CD4-positive, alpha-beta T cell treated with Interleukin-21 for 1 hour (primary cell): ENCODE measurements around the gene C3orf85.

Source experiments
- DNase-seq: peaks from one replicate; pipeline ENCODE4 v3.0.0-alpha.2; 2020

C3orf85 gene

GRCh38 chr3:109154979-109155378 is 18.5 kb downstream of the C3orf85 start:
- DNase-seq, result no peak

GRCh38 chr3:109155828-109156227 is 19.3 kb downstream of the C3orf85 start:
- DNase-seq, result no peak

GRCh38 chr3:109161487-109162123 is 25.1 kb downstream of the C3orf85 start:
- DNase-seq, result no peak

GRCh38 chr3:109165905-109166304 is 29.4 kb downstream of the C3orf85 start:
- DNase-seq, result no peak

- no peak for DNase-seq
Measured at GRCh38 chr3:109171479-109171878, 35.0 kb downstream of the C3orf85 start.

GRCh38 chr3:109175411-109175810 is 38.9 kb downstream of the C3orf85 start:
- DNase-seq, result no peak

- no peak for DNase-seq
Measured at GRCh38 chr3:109176726-109177125, 40.2 kb downstream of the C3orf85 start.

GRCh38 chr3:109177908-109178307 is 41.4 kb downstream of the C3orf85 start:
- DNase-seq, result no peak

- DNase-seq, result no peak
Measured at GRCh38 chr3:109178708-109179107, 42.2 kb downstream of the C3orf85 start.

- DNase-seq, result no peak
Measured at GRCh38 chr3:109184726-109185125, 48.2 kb downstream of the C3orf85 start.

GRCh38 chr3:109187390-109187789 is 50.9 kb downstream of the C3orf85 start:
- DNase-seq, result no peak

GRCh38 chr3:109188741-109189140 is 52.2 kb downstream of the C3orf85 start:
- DNase-seq, result no peak

- no peak for DNase-seq
Measured at GRCh38 chr3:109191421-109191820, 54.9 kb downstream of the C3orf85 start.

- DNase-seq, result no peak
Measured at GRCh38 chr3:109195815-109196214, 59.3 kb downstream of the C3orf85 start.
